Adrenal gland (tissue), 5 donors: ENCODE results near the gene DNAH2.

ENCODE experiments used
- CTCF ChIP-seq, 6 experiments: fragments of 450-650 bp in 4 of 6; fragments of 200-600 bp in 2 of 6; sonication (generic) in 1 of 6; IDR thresholded peaks; 1 replicate in 5 of 6; 2 replicates in 1 of 6; pipeline versions ENCODE4 v1.5.1 to v1.8.0; 2016 to 2021; ENCODE audit warnings: antibody characterized with exemption in 6 of 6, mild to moderate bottlenecking in 2 of 6, moderate library complexity in 1 of 6
- POLR2A ChIP-seq, 2 donors: fragments of 450-650 bp; IDR thresholded peaks; one replicate each; pipeline ENCODE4 v1.6.1; 2017; ENCODE audit warnings: antibody characterized with exemption in 2 of 2, mild to moderate bottlenecking in 2 of 2, moderate library complexity in 1 of 2
- donor health status: DM: no; HTN: no; CAD: no.

- TF ChIP-seq CTCF (IDR thresholded peaks at IDR 0.05) (no peak), POLR2A (IDR thresholded peaks at IDR 0.05) (no peak)
Observed at GRCh38 chr17:7831233-7831632, 113.7 kb downstream of the DNAH2 start.
